IMR-90 (cell line): ENCODE measurements around the gene FBXO17. TPM values are rescaled to one million over a fixed set of nuclear protein-coding genes. Genes with fewer than 3 reads are reported as not detected.
"Not testable (repeated sequence)": the region's sequence is repeated elsewhere in the genome, so short reads cannot be mapped to it uniquely, and the experiment has no call there.

Source experiments
- ATAC-seq: fragments of 200-7000 bp; cut with Tn5 transposase; 2 replicates; pipeline ENCODE4 v1.9.1; 2020; ENCODE audit warnings: low read depth, mild to moderate bottlenecking, moderate library complexity
- BruUV-seq: library from RNA; stranded (reverse); fragments of 400-500 nt; replicated peaks from 2 replicates; lab custom pipeline; 2021; lab: Mats Ljungman, UMichigan
- CTCF ChIA-PET: fragments of 300-600 bp; formaldehyde crosslinking; extraction: SDS; loops from one replicate; lab custom pipeline; 2021; ENCODE audit warnings: antibody characterized with exemption; lab: Yijun Ruan, JAX
- POLR2A ChIA-PET: fragments of 300-600 bp; sonication (Branson Sonifier 250); formaldehyde crosslinking; loops from one replicate; lab custom pipeline; 2022; ENCODE audit warnings: antibody characterized with exemption; ENCODE audit not compliant: unreplicated experiment; lab: Charles Lee
- DNase-seq: peaks from one replicate; pipeline ENCODE4 v3.0.0; 2013
- H2AFZ ChIP-seq: replicated peaks from 2 replicates; pipeline ENCODE3; 2013; ENCODE audit warnings: low read length, mild to moderate bottlenecking; ENCODE audit not compliant: poor library complexity
- H2AK5ac ChIP-seq: 2 replicates; pipeline ENCODE4 v1.6.1; 2013; ENCODE audit warnings: low read depth, low read length, inconsistent platforms
- H2AK9ac ChIP-seq: replicated peaks from 2 replicates; pipeline ENCODE3; 2013; ENCODE audit warnings: mild to moderate bottlenecking, low read depth, low read length, moderate library complexity; ENCODE audit not compliant: poor library complexity
- H2BK120ac ChIP-seq: 2 replicates; pipeline ENCODE4 v1.6.1; 2013; ENCODE audit warnings: low read depth, low read length, inconsistent platforms
- H2BK15ac ChIP-seq: 3 replicates; pipeline ENCODE4 v1.6.1; 2013; ENCODE audit warnings: low read depth, low read length, inconsistent platforms
- H2BK20ac ChIP-seq: 2 replicates; pipeline ENCODE4 v1.6.1; 2013; ENCODE audit warnings: low read depth, mild to moderate bottlenecking, inconsistent platforms, low read length, moderate library complexity
- H2BK5ac ChIP-seq: 2 replicates; pipeline ENCODE4 v1.6.1; 2013; ENCODE audit warnings: mild to moderate bottlenecking, low read depth, low read length, inconsistent platforms; ENCODE audit not compliant: poor library complexity, severe bottlenecking
- H3K14ac ChIP-seq: replicated peaks from 2 replicates; pipeline ENCODE4 v1.6.1; 2013; ENCODE audit warnings: low read depth, low read length, inconsistent platforms
- H3K18ac ChIP-seq: 2 replicates; pipeline ENCODE4 v1.6.1; 2013; ENCODE audit warnings: low read depth, low read length, control low read depth
- H3K23ac ChIP-seq: 2 replicates; pipeline ENCODE4 v1.6.1; 2013; ENCODE audit warnings: low read depth, low read length, inconsistent platforms
- H3K27ac ChIP-seq: 2 replicates; pipeline ENCODE4 v1.5.1; 2013; ENCODE audit warnings: mild to moderate bottlenecking, control low read depth, low read length; ENCODE audit not compliant: insufficient read depth
- H3K27me3 ChIP-seq: 2 replicates; pipeline ENCODE4 v1.6.1; 2013; ENCODE audit warnings: low read length; ENCODE audit not compliant: control insufficient read depth, insufficient read depth
- H3K36me3 ChIP-seq: 2 replicates; pipeline ENCODE4 v1.6.1; 2013; ENCODE audit warnings: low read length, mixed read lengths; ENCODE audit not compliant: control insufficient read depth, insufficient read depth
- H3K4ac ChIP-seq: 2 replicates; pipeline ENCODE4 v1.6.1; 2013; ENCODE audit warnings: low read depth, low read length, inconsistent platforms
- H3K4me1 ChIP-seq: 2 replicates; pipeline ENCODE4 v1.6.1; 2013; ENCODE audit warnings: low read length, mixed read lengths; ENCODE audit not compliant: control insufficient read depth, insufficient read depth
- H3K4me2 ChIP-seq: 2 replicates; pipeline ENCODE4 v1.6.1; 2013; ENCODE audit warnings: low read depth, mild to moderate bottlenecking, control low read depth, low read length, moderate library complexity
- H3K4me3 ChIP-seq: 2 replicates; pipeline ENCODE4 v1.5.1; 2013; ENCODE audit warnings: low read depth, mild to moderate bottlenecking, control low read depth, low read length, moderate library complexity; ENCODE audit not compliant: insufficient read depth
- H3K56ac ChIP-seq: 2 replicates; pipeline ENCODE4 v1.6.1; 2013; ENCODE audit warnings: low read length, inconsistent platforms; ENCODE audit not compliant: insufficient read depth; ENCODE audit errors: extremely low read depth
- H3K79me1 ChIP-seq, 2 experiments: 2 replicates each; pipeline ENCODE4 v1.6.1; 2013; ENCODE audit warnings: low read length in 2 of 2, inconsistent platforms in 1 of 2, low read depth in 1 of 2
- H3K9ac ChIP-seq: 2 replicates; pipeline ENCODE4 v1.6.1; 2013; ENCODE audit warnings: low read depth, low read length, control low read depth
- H3K9me1 ChIP-seq: 2 replicates; pipeline ENCODE4 v1.6.1; 2013; ENCODE audit warnings: low read length, inconsistent platforms; ENCODE audit not compliant: insufficient read depth
- H3K9me3 ChIP-seq: 2 replicates; pipeline ENCODE4 v1.6.1; 2013; ENCODE audit warnings: low read length; ENCODE audit not compliant: control insufficient read depth, insufficient read depth
- H4K20me1 ChIP-seq: 2 replicates; pipeline ENCODE4 v1.6.1; 2013; ENCODE audit warnings: low read length, inconsistent platforms; ENCODE audit not compliant: insufficient read depth
- H4K5ac ChIP-seq: 2 replicates; pipeline ENCODE4 v1.6.1; 2013; ENCODE audit warnings: mild to moderate bottlenecking, low read depth, low read length, control low read depth
- H4K8ac ChIP-seq, 2 experiments: 2 replicates each; pipeline ENCODE4 v1.6.1; 2013; ENCODE audit warnings: low read depth in 2 of 2, low read length in 2 of 2, control low read depth in 1 of 2, inconsistent platforms in 1 of 2
- H4K91ac ChIP-seq: 2 replicates; pipeline ENCODE4 v1.6.1; 2013; ENCODE audit warnings: low read depth, low read length, inconsistent platforms; ENCODE audit not compliant: insufficient read depth
- RAD21 ChIP-seq: IDR thresholded peaks from 2 replicates; pipeline ENCODE4 v1.6.1; 2012; ENCODE audit warnings: low read length, improper control_type of control experiment
- RFX5 ChIP-seq: IDR thresholded peaks from 2 replicates; pipeline ENCODE4 v1.8.0; 2012; ENCODE audit warnings: low read depth, mild to moderate bottlenecking, low read length, moderate library complexity
- WGBS, 2 experiments: methylation state at CpG; one replicate each; pipeline versions ENCODE4 v1.1.5 to v1.1.7; 2013; ENCODE audit warnings: missing lambda C conversion rate in 2 of 2; ENCODE audit not compliant: insufficient read length in 1 of 2; ENCODE audit errors: extremely low coverage in 2 of 2; 5-methylcytosine and 5-hydroxymethylcytosine counted together
- dilution Hi-C: fragments of 300-500 bp; cut with HindIII; formaldehyde crosslinking; loops from one replicate; pipeline ENCODE4 v1.14.3; 2018; ENCODE audit warnings: low sequenced_read_pairs; ENCODE audit not compliant: unreplicated experiment
- in situ Hi-C: fragments of 300-500 bp; cut with MboI; formaldehyde crosslinking; loops from 3 replicates; pipeline ENCODE4 v1.14.3; 2019; ENCODE audit warnings: low sequenced_read_pairs, inconsistent platforms, mixed read lengths
- intact Hi-C: fragments of 100-400 bp; cut with micrococcal nuclease; formaldehyde crosslinking; loops from 2 replicates; pipeline ENCODE4 v1.10.0; 2022
- polyA plus RNA-seq, 3 experiments: library from polyadenylated mRNA; depleted of rRNA; stranded (reverse); fragments of >200 nt; gene quantifications; 2 replicates each; pipeline ENCODE4 v1.2.3, GENCODE V29; 2012; ENCODE audit warnings: low replicate concordance in 1 of 3
- total RNA-seq: library from RNA; depleted of rRNA; stranded (reverse); fragments of >200 nt; gene quantifications from 2 replicates; pipeline ENCODE4 v1.2.3, GENCODE V29; 2012

The FBXO17 gene
- total and polyA plus RNA-seq, 2 of the 4 experiments (the other 2 are of a cell fraction), result 10.8 to 20.7 TPM

- Histone ChIP-seq H2BK15ac (no peak overlapping the region), H3K14ac (no peak overlapping the region), H4K20me1 (no peaks in the 10 kb centered on the region), H4K91ac (no peak overlapping the region), H3K79me1 (no peaks in the 10 kb centered on the region), H2BK20ac (no peak overlapping the region), H2BK5ac (no peak overlapping the region), H3K9ac (no peak overlapping the region), H3K56ac (no peak overlapping the region), H3K4me2 (no peak overlapping the region), H2BK120ac (no peak overlapping the region), H2AK9ac (no peak overlapping the region), H3K27ac (no peak overlapping the region), H2AK5ac (no peak overlapping the region), H3K18ac (no peak overlapping the region), H4K5ac (no peak overlapping the region), H3K4me1 (no peaks in the 10 kb centered on the region), H3K4ac (no peak overlapping the region), H3K23ac (no peak overlapping the region), H3K27me3 (no peaks in the 10 kb centered on the region), H3K9me1 (0 out of 2 replicates have a peak, but pooled peaks cover 4% of the 10 kb centered on the region), H3K36me3 (peaks cover 15% of the 10 kb centered on the region), H3K4me3 (no peak overlapping the region), H4K8ac (no peak overlapping the region), H3K9me3 (no peaks in the 10 kb centered on the region), H2AFZ (no peak overlapping the region)
- dilution Hi-C loops, result no loop called here
- DNase-seq, result no peak
- intact Hi-C loops, result no loop called here
- in situ Hi-C loops, result loop anchor here (25.0 kb wide), 1 partner anchor 530 kb away; the partner anchor contains the start of gene FAM98C
- BruUV-seq, result no TSS peak
- TF ChIP-seq RFX5, result no peak
- no peak for TF ChIP-seq RAD21
- WGBS, 2 experiments, result no CpG with 5 or more reads among the region's 2 CpGs
- ATAC-seq, result no peak
- CTCF ChIA-PET, result no interaction called here
- POLR2A ChIA-PET, result no interaction called here
Observed at GRCh38 chr19:38941979-38942378, 33.6 kb downstream of the FBXO17 start.

DNA sequence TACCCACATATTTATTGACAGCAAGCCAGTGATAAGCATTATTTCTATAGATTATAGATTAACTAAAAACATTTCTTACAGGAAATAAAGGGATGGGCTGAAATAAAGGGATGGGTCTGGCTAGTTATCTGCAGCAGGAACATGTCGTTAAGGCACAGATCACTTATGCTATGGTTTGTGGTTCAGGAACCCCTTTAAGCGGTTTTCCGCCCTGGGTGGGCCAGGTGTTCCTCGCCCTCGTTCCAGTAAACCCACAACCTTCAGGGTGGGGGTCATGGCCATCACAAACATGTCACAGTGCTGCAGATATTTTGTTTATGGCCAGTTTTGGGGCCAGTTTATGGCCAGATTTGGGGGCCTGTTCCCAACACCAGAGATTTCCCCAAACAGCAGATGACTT, 34.1 kb downstream of the FBXO17 start:
- H3K23ac ChIP-seq, H2BK120ac ChIP-seq, H4K20me1 ChIP-seq, H2BK20ac ChIP-seq, H3K14ac ChIP-seq, H4K8ac ChIP-seq, BruUV-seq, H3K56ac ChIP-seq, H2AK9ac ChIP-seq, intact Hi-C loops, H3K79me1 ChIP-seq, dilution Hi-C loops, H3K9ac ChIP-seq, H2BK5ac ChIP-seq, POLR2A ChIA-PET, H3K4me3 ChIP-seq, H2AK5ac ChIP-seq, DNase-seq, H3K18ac ChIP-seq, CTCF ChIA-PET, H3K27me3 ChIP-seq, H3K4ac ChIP-seq, H3K9me1 ChIP-seq, ATAC-seq, H3K4me1 ChIP-seq, H2AFZ ChIP-seq, H3K9me3 ChIP-seq, H4K91ac ChIP-seq, H4K5ac ChIP-seq, H2BK15ac ChIP-seq, H3K27ac ChIP-seq, H3K4me2 ChIP-seq: not testable (repeated sequence)
- peaks cover 13% of the 10 kb centered on the region for H3K36me3 ChIP-seq
- 88% methylated on average over 1 of the region's 5 CpGs; no CpG with 5 or more reads in 1 of the 2 experiments for WGBS, 2 experiments
- in situ Hi-C loops, result loop anchor here (25.0 kb wide), 1 partner anchor 529 kb away; the partner anchor contains the start of gene FAM98C
